GM13976 (cell line): Measurements from ENCODE around the gene AOC1.

ENCODE experiments used
- DNase-seq: peaks from one replicate; pipeline ENCODE4 v3.0.0; 2012; ENCODE audit warnings: low spot score
- in situ Hi-C: fragments of 300-500 bp; cut with MboI; formaldehyde crosslinking; loops from one replicate; pipeline ENCODE4 v1.12.0; 2022; ENCODE audit warnings: low sequenced_read_pairs, mixed read lengths, inconsistent platforms; ENCODE audit not compliant: unreplicated experiment
- TF ChIP-seq, protein P1 (sequence below): IDR thresholded peaks from 2 replicates; pipeline ENCODE4 v1.5.1; 2012; ENCODE audit warnings: borderline replicate concordance, mild to moderate bottlenecking; ENCODE audit not compliant: insufficient read depth; ENCODE audit errors: extremely low read depth, missing control alignments, control extremely low read depth

AOC1 gene

GRCh38 chr7:150876817-150877526 is 24.7 kb downstream of the AOC1 start:
- peak; percentile 78 for DNase-seq
- in situ Hi-C loops: no loop called here
- TF ChIP-seq, protein P1, sequence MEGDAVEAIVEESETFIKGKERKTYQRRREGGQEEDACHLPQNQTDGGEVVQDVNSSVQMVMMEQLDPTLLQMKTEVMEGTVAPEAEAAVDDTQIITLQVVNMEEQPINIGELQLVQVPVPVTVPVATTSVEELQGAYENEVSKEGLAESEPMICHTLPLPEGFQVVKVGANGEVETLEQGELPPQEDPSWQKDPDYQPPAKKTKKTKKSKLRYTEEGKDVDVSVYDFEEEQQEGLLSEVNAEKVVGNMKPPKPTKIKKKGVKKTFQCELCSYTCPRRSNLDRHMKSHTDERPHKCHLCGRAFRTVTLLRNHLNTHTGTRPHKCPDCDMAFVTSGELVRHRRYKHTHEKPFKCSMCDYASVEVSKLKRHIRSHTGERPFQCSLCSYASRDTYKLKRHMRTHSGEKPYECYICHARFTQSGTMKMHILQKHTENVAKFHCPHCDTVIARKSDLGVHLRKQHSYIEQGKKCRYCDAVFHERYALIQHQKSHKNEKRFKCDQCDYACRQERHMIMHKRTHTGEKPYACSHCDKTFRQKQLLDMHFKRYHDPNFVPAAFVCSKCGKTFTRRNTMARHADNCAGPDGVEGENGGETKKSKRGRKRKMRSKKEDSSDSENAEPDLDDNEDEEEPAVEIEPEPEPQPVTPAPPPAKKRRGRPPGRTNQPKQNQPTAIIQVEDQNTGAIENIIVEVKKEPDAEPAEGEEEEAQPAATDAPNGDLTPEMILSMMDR: peak; percentile 56

DNA sequence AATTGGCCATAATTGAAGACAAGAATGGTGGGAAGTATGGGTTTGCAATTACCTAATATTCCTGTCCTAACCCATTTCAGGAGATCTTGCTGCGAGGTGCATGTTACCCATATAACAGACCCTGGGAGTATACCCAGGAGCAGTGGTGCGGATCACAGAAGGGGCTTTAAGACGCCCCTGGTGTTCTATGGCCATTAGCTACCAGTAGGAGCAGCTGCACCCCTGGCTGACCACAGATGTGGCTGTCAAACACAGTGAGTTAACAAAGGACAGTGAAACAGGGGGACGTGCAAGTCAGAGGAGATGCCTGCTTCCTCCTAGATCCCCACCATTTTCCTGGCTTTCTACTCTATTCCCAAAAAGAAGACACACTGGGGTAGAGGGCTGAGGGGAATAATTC is 25.2 kb downstream of the AOC1 start:
- in situ Hi-C loops: no loop called here
- no peak for DNase-seq

DNA sequence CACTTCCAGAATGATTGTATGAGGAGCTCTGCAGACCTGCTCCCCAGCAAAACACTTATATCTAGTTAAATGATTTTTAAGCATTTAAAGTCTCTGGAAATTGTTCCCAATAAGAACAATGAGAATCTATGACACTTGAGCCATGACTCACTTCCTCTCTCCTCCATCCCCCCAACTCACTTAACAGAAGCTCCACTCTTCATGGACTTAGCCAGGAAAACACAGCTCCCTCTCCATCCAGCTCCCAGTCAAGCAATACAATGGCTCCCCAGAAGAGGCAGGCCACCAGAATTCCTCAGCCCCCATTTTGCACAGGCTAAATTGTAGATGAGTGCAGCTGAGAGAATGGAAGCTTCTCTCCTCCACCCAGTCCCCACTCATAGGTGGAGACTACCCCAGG is 27.0 kb downstream of the AOC1 start:
- in situ Hi-C loops: no loop called here
- DNase-seq: no peak
- TF ChIP-seq, protein P1: no peak

More for the DNA sequence above, 25.2 kb downstream of the AOC1 start:
- TF ChIP-seq, protein P1: no peak

- no peak for DNase-seq
- in situ Hi-C loops: no loop called here
Measured at GRCh38 chr7:150881189-150881588, 28.9 kb downstream of the AOC1 start.

GRCh38 chr7:150890853-150891584 is 38.7 kb downstream of the AOC1 start:
- DNase-seq: no peak
- in situ Hi-C loops: no loop called here
- TF ChIP-seq, protein P1: no peak

More at GRCh38 chr7:150881189-150881588, 28.9 kb downstream of the AOC1 start:
- TF ChIP-seq, protein P1: no peak

DNA sequence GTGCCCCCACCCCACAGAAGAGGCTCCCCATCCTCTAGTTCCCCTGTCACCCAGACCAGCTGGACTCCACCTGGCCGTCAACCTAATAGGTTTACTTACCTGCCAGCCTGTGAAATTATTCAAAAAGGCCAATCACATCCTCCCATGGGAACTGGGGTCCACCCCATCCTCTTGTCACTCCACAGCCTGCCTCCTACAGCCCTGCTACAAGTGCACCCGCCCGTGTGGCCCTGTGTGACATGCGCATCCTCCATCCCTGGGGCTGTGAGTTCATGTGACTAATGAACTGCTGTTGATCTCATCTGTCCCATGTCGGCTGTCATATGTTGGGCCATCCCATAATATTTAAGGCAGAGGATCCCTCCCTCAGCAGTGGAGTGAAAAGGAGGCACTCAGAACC is 39.4 kb downstream of the AOC1 start:
- in situ Hi-C loops: no loop called here
- DNase-seq: no peak
- TF ChIP-seq, protein P1: no peak
